Measurements from ENCODE around the gene HYOU1. TPM values are rescaled to one million over a fixed set of nuclear protein-coding genes. Genes with fewer than 3 reads are reported as not detected.
A peak's percentile ranks its signal among the peaks of the same experiment; 100 is the strongest.

Gene HYOU1
- total and polyA plus RNA-seq, 2 experiments from 2014 or later = 48.2 to 229 TPM

- TF ChIP-seq POLR2AphosphoS5 (IDR thresholded peaks at IDR 0.05; ENCODE audit: low read depth) (peak; percentile 10; the same call in 1 of the 2 replicates), ZNF331 (CRISPR knock-in tag; IDR thresholded peaks at IDR 0.05; ENCODE audit: low read depth) (no peak), STAT1 (IDR thresholded peaks at IDR 0.05; ENCODE audit: unreplicated experiment) (no peak), CTCF (conservative IDR thresholded peaks at IDR 0.05; ENCODE audit: low read depth in 2 of 2) (no peak), NANOG (IDR thresholded peaks at IDR 0.05; ENCODE audit: borderline replicate concordance) (no peak)
- TF ChIP-seq, protein P1, sequence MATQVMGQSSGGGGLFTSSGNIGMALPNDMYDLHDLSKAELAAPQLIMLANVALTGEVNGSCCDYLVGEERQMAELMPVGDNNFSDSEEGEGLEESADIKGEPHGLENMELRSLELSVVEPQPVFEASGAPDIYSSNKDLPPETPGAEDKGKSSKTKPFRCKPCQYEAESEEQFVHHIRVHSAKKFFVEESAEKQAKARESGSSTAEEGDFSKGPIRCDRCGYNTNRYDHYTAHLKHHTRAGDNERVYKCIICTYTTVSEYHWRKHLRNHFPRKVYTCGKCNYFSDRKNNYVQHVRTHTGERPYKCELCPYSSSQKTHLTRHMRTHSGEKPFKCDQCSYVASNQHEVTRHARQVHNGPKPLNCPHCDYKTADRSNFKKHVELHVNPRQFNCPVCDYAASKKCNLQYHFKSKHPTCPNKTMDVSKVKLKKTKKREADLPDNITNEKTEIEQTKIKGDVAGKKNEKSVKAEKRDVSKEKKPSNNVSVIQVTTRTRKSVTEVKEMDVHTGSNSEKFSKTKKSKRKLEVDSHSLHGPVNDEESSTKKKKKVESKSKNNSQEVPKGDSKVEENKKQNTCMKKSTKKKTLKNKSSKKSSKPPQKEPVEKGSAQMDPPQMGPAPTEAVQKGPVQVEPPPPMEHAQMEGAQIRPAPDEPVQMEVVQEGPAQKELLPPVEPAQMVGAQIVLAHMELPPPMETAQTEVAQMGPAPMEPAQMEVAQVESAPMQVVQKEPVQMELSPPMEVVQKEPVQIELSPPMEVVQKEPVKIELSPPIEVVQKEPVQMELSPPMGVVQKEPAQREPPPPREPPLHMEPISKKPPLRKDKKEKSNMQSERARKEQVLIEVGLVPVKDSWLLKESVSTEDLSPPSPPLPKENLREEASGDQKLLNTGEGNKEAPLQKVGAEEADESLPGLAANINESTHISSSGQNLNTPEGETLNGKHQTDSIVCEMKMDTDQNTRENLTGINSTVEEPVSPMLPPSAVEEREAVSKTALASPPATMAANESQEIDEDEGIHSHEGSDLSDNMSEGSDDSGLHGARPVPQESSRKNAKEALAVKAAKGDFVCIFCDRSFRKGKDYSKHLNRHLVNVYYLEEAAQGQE (IDR thresholded peaks at IDR 0.05; ENCODE audit: unreplicated experiment) = no peak
- H3K9me2 ChIP-seq (ENCODE audit: insufficient read depth) = no peaks in the 10 kb centered on the region
- peaks cover 11% of the 10 kb centered on the region; the same call in 1 of the 2 replicates for H3K4me1 ChIP-seq (ENCODE audit: insufficient read depth)
- H2AFZ ChIP-seq = no peak overlapping the region
- Mint-ChIP-seq H3K4me1 (no peaks in the 10 kb centered on the region; the same call in 1 of the 3 replicates), H3K36me3 (ENCODE audit: low read depth) (peaks cover 75% of the 10 kb centered on the region), H3K9me3 (peaks cover 3% of the 10 kb centered on the region; the same call in 1 of the 3 replicates), H3K4me3 (no peak overlapping the region), H3K27ac (0 out of 2 replicates have a peak overlapping the region, but pooled peaks have one; percentile 19), H3K27me3 (ENCODE audit: insufficient read depth, low read depth, poor library complexity) (peaks cover 6% of the 10 kb centered on the region)
- H4K20me1 ChIP-seq (replicated peaks; ENCODE audit: insufficient read depth) = peaks cover 28% of the 10 kb centered on the region
- DNase-seq (ENCODE audit: low spot score) (no peak), ATAC-seq (no peak)
- H3F3A ChIP-seq (replicated peaks; ENCODE audit: low read depth) = peaks cover 60% of the 10 kb centered on the region
- peaks cover 44% of the 10 kb centered on the region for H3K36me3 ChIP-seq (ENCODE audit: insufficient read depth)
- H3K4me2 ChIP-seq = no peak overlapping the region
- peak overlapping the region; percentile 87 for H3K27ac ChIP-seq (ENCODE audit: low read depth)
- no peaks in the 10 kb centered on the region for H3K27me3 ChIP-seq (ENCODE audit: insufficient read depth)
- peaks cover 34% of the 10 kb centered on the region for H3K79me2 ChIP-seq (replicated peaks; ENCODE audit: insufficient read depth)
- H3K4me3 ChIP-seq = no peak overlapping the region
These were observed 42.6 kb downstream of the HYOU1 start for GRCh38 chr11:119014209-119014924.

- ATAC-seq = no peak
- peaks cover 2% of the 10 kb centered on the region for H3K27me3 Mint-ChIP-seq (ENCODE audit: insufficient read depth, low read depth, poor library complexity)
These were observed 44.3 kb downstream of the HYOU1 start for GRCh38 chr11:119012629-119013170.

More at GRCh38 chr11:119012629-119013170, 44.3 kb downstream of the HYOU1 start:
- no peak for DNase-seq (ENCODE audit: low spot score)
- Histone ChIP-seq H3F3A (replicated peaks; ENCODE audit: low read depth) (peaks cover 61% of the 10 kb centered on the region), H3K9me2 (ENCODE audit: insufficient read depth) (no peaks in the 10 kb centered on the region), H3K4me2 (no peak overlapping the region), H4K20me1 (replicated peaks; ENCODE audit: insufficient read depth) (peaks cover 28% of the 10 kb centered on the region), H3K4me1 (ENCODE audit: insufficient read depth) (peaks cover 11% of the 10 kb centered on the region; the same call in 1 of the 2 replicates), H3K36me3 (ENCODE audit: insufficient read depth) (peaks cover 44% of the 10 kb centered on the region), H3K4me3 (no peak overlapping the region), H2AFZ (no peak overlapping the region), H3K27me3 (ENCODE audit: insufficient read depth) (no peaks in the 10 kb centered on the region), H3K79me2 (replicated peaks; ENCODE audit: insufficient read depth) (peaks cover 22% of the 10 kb centered on the region), H3K27ac (ENCODE audit: low read depth) (peak overlapping the region; percentile 78)
- Mint-ChIP-seq H3K4me1 (no peaks in the 10 kb centered on the region; the same call in 1 of the 3 replicates), H3K4me3 (no peak overlapping the region), H3K36me3 (ENCODE audit: low read depth) (peaks cover 79% of the 10 kb centered on the region), H3K9me3 (peaks cover under 1% of the 10 kb centered on the region; the same call in 1 of the 3 replicates), H3K27ac (no peak overlapping the region)
- TF ChIP-seq EZH2 (IDR thresholded peaks at IDR 0.05; ENCODE audit: low read depth, unreplicated experiment) (no peak), ZNF462 (CRISPR knock-in tag; IDR thresholded peaks at IDR 0.05) (no peak), POLR2AphosphoS5 (IDR thresholded peaks at IDR 0.05; ENCODE audit: low read depth) (0 out of 2 replicates have a peak, but pooled peaks have one; percentile 15), ZNF331 (CRISPR knock-in tag; IDR thresholded peaks at IDR 0.05; ENCODE audit: low read depth) (no peak)
